Liver (tissue), 3 donors: ENCODE measurements around the gene RCSD1.

Experiments
- RAD21 ChIP-seq, 2 donors: IDR thresholded peaks; 2 replicates each; pipeline ENCODE4 v1.6.1; 2016; ENCODE audit warnings: antibody characterized with exemption in 2 of 2, mild to moderate bottlenecking in 2 of 2
- REST ChIP-seq: IDR thresholded peaks from 2 replicates; pipeline ENCODE4 v1.6.1; 2016; ENCODE audit warnings: antibody characterized with exemption, mild to moderate bottlenecking
- RXRA ChIP-seq, 2 donors: IDR thresholded peaks; 2 replicates each; pipeline ENCODE4 v1.6.1; 2017 to 2018; ENCODE audit warnings: antibody characterized with exemption in 2 of 2, mild to moderate bottlenecking in 1 of 2
- TAF1 ChIP-seq: conservative IDR thresholded peaks from 2 replicates; pipeline ENCODE4 v1.6.1; 2016; ENCODE audit warnings: antibody characterized with exemption, mild to moderate bottlenecking
- TF ChIP-seq, protein P1 (sequence below): fragments of 150-350 bp; IDR thresholded peaks from 2 replicates; pipeline ENCODE4 v1.5.1; 2017; ENCODE audit warnings: improper control_type of control experiment, low read depth, low read length; ENCODE audit not compliant: missing input control
- TF ChIP-seq, protein P2 (sequence below): IDR thresholded peaks from 2 replicates; pipeline ENCODE4 v1.6.1; 2016; ENCODE audit warnings: antibody characterized with exemption
- TF ChIP-seq, protein P3 (sequence below): IDR thresholded peaks from 2 replicates; pipeline ENCODE4 v1.6.1; 2016; ENCODE audit warnings: antibody characterized with exemption
- donor health status: healthy.
- donor health status: healthy.

- TF ChIP-seq, protein P1, sequence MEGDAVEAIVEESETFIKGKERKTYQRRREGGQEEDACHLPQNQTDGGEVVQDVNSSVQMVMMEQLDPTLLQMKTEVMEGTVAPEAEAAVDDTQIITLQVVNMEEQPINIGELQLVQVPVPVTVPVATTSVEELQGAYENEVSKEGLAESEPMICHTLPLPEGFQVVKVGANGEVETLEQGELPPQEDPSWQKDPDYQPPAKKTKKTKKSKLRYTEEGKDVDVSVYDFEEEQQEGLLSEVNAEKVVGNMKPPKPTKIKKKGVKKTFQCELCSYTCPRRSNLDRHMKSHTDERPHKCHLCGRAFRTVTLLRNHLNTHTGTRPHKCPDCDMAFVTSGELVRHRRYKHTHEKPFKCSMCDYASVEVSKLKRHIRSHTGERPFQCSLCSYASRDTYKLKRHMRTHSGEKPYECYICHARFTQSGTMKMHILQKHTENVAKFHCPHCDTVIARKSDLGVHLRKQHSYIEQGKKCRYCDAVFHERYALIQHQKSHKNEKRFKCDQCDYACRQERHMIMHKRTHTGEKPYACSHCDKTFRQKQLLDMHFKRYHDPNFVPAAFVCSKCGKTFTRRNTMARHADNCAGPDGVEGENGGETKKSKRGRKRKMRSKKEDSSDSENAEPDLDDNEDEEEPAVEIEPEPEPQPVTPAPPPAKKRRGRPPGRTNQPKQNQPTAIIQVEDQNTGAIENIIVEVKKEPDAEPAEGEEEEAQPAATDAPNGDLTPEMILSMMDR = no peak
- TF ChIP-seq TAF1 = no peak
- TF ChIP-seq RAD21 (IDR thresholded peaks at IDR 0.05) = no peak
- TF ChIP-seq, protein P2, sequence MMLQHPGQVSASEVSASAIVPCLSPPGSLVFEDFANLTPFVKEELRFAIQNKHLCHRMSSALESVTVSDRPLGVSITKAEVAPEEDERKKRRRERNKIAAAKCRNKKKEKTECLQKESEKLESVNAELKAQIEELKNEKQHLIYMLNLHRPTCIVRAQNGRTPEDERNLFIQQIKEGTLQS = no peak
- no peak for TF ChIP-seq RXRA (IDR thresholded peaks at IDR 0.05)
- TF ChIP-seq, protein P3, sequence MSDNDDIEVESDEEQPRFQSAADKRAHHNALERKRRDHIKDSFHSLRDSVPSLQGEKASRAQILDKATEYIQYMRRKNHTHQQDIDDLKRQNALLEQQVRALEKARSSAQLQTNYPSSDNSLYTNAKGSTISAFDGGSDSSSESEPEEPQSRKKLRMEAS = no peak
- no peak for TF ChIP-seq REST
Observed at GRCh38 chr1:167630568-167631385, 745 bp downstream of the RCSD1 start.
